CD4-positive, alpha-beta T cell treated with Interleukin-15 for 1 hour (primary cell): Measurements from ENCODE around the gene MMS19.

ENCODE experiments used
- DNase-seq: peaks from one replicate; pipeline ENCODE4 v3.0.0-alpha.2; 2020

The MMS19 gene

DNA sequence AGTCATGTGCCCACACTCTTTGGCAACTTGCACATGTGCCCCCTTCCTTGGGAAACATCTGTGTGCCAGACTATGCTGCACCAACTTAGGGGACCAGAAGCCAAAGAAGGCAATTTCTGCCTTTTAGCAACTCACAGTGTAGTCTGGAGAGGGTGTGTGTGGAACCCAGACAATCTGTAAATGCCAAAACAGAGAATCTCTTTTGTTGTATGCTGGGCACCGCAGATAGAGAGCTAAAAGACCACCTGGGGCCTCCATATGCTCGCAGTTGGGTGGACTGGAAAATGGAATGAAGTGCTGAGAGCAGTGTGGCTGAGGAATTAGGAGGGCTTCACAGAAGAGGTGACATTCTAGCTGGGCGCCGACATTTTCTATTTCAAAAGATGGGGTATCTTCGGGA is 26.9 kb upstream of the MMS19 start:
- no peak for DNase-seq

DNA sequence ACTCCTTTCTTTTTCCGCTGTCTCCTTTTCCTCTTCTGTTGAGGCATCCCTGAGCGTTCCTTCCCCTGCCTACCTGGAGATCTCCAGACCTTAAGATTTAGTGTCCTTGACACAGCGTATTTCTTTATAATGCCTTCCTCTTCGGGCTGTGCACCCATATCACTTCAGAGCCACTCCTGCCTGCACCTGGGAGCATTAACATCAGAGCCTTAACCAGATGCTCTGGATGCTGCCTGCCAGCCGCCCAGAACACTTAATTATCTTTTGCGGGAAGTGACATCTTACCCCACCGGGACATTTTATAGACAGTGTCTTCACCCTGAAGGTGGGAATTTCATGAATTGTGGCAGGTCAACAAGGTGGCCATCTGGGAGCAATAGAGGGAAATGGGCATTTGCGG is 24.7 kb upstream of the MMS19 start:
- no peak for DNase-seq

DNA sequence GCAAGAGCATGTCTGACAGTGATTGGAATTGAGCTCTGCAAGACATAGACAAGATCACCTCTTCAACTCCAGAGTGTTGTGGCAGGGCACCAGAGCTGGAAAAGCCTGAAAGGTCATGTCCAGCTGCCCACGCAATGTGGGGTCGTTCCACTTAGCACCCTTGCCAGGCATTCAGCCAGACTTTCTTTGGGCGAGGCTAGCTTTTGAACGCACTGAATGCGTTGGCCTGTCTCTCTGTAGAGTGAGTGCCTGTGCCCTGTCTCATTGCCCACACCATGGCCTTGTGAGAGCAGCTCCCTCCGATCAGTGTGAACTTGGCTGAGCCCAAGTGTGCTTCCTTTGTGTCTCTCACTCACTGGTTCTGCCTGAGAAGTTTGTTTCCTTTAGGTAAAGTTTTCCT is 23.8 kb upstream of the MMS19 start:
- DNase-seq, result no peak

DNA sequence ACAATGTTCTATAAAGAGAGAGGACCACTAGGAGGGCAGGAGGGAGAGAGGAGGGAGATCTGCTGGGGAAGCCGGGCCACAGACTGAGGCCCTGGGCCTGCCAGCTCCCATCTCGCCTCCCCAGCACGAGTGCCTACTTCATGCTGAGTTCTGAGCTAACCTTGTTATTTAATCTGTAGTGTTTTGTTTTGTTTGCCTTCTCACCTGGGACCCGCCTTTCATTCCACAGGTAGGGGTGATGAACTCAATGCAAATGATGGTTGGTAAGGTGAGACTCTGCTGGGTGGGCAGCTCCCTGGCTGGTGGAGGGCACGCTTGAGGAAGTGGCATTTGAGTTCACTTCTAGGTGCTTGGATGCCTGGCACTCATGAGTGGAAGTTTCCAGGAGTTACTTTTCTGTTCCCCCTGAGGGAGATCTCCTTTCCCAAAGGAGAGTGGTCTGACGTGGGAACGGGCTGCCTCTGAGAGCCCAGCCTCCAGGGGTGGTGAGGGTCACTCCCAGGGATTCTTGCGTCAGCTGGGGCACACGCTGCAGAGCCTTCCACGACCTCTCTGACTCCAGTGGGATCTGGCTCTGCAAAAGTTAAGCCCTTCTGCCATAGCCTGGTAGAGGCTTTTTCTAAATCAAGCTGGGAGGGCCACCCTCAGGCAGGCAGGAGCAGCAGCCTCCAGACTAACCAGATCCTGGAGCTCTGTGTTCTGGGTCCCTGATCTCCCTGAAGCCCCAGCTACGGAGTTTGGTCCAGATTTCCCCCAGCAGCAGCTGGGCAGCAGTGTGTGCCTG is 22.9 kb upstream of the MMS19 start:
- no peak for DNase-seq

DNA sequence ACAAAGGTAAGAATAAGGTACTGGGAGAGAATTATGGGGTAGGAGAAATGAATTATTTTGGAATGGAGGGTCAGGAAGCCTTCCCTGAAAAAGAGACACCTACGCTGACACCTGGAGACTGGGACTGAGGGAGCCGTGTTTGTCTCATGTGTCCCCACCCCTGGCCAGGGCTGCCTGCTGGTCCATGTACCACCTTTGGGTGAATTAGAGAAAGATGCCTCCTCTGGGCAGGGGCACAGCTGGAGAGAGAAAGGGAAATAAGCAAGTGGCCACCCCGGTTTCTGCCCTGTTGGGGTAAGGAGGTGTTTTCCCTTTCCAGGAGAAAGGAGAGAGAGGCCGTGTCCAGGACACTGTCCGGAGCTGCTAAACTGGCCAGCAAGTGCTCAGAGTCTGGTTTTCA is 22.3 kb upstream of the MMS19 start:
- DNase-seq, result no peak

DNA sequence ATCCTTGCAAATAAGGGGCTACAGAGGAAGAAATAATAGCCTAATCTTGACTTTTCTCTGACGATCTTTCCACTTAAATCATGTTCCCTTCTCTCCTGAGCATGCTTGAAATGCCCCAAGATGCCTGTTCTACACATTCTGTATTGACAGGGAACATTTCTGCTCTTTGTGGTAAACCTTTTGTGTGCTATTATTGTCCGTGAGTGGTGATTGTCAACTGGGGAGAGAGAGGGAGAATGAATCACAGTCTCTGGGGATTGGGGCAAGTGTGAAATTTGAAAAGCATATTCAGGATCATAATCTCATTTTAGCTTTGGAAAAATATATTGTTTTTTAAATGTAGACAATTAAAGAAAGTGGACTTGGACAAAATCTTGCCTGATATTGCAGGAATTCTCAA is 21.1 kb upstream of the MMS19 start:
- no peak for DNase-seq

DNA sequence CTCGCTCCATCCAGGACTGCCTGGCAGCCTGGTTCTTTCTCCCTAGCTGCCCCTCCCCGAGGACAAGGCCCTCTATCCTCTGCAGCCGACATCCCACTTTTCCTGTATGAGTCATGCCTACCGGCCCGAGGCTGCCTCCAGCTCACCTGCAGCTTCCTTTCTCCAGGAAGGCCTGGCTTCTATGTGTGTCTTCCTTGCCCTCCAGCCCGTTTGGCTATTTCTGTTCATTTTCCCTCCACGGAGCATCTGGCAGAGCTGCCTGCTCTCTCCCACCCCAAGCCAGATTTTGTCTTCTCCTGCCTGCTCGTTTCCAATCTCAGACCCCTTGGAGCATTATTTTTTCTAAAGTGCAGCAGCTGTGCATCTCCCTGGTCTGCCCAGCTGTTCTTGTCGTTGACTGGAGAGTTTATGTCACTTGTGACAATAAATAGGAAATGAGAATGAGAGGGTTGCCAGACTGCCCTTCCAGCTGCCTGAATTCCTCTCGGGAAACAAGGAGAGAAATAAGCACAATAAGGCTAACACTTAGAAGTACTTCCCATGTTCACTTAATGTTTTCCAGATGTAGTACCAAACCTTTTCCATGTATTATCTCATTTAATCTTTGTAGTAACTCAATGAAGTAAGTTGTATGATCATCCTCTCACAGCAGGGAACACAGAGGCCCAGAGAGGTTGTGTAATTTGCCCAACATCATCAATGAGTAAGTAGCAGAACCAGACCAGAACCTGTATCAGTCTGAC is 20.2 kb upstream of the MMS19 start:
- DNase-seq, result no peak

DNA sequence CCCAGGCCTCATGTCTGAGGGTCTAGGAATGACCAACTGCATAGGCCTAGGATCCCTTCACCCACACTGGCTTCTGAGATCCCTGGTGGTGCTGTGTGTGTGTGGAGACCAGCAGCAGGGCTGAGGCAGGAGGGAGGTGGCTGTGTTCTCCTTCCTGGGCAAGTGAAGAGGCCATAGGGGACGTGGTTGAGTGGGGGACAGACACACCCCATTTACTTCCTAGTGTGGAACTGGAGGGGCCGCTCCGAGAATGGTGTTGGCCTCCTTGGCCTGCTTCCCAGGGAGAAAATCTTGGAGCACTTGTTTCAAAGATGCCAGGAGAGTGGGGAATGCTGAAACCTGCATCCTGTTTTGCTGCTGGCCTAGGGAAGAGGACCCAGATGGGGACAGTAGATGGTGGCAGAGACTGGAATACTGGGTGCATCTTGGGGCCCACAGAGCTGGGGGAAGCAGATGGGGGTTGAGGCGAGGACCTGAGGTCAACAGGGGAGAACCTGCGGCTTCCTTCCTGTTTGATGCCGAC is 19.6 kb upstream of the MMS19 start:
- DNase-seq, result no peak

DNA sequence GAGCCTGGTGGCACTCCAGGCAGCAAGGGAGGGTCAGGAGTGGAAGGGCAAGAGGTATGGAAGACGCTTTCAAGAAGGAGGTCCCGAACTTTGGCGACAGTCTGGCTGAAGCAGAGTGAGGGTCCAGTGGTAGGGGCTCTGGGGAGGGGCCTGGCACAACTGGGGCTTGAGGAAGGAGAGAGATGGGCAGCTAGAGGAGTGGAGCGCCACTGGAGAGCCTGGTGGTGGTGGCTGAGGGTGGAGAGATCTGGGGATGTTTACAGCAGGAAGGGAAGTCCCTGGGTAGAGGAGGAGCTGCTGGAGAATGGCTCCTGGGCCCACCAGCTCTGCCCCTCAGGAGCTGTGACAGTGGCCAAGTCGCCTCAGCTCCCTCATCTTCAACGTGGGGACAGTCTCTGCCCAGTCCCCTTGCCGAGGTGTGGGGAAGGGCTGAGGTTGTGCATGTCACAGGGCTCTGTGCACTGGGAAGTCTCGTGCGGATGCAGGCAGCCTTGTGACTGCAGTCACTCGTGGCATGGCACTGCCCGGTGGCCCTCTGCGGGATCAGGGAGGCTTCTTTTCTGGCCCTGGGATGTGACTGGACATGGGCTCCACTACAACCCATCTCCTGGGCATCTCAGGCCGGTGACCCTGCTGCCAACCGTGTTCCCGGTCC is 19.0 kb upstream of the MMS19 start:
- no peak for DNase-seq

DNA sequence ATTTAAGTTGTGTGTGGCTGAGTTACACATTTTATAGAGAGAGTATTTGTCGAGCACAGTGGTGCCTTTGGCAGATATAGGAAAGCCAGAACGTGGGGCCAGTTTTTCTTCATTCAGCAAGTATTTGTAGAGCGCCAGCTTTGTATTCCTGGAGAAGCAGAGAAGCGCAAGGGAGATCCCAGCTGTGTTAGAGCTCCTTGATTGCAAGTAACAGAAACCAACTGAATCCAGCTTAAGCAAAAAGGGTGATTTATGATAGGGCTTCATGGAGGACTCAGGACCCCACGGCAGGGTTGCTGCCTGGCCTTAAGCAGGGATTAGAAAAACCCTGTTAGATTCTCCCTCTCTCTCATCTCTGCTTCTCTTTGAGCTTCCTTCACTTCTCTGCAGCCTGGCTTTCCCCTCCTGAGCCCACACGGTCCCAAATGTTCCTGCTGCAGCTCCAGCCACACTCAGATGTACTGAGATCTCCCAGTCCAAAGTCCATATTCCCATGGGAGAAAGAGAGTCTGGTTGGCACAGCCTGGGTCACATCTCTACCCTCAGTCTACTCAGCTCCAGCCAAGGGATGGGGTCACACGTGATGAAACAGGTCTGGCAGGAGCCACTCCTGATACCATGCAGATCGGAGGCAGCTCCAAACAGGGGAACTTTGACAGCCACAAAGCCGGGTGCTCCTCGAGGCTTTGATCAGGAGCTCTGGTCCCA is 17.2 kb upstream of the MMS19 start:
- DNase-seq, result no peak

DNA sequence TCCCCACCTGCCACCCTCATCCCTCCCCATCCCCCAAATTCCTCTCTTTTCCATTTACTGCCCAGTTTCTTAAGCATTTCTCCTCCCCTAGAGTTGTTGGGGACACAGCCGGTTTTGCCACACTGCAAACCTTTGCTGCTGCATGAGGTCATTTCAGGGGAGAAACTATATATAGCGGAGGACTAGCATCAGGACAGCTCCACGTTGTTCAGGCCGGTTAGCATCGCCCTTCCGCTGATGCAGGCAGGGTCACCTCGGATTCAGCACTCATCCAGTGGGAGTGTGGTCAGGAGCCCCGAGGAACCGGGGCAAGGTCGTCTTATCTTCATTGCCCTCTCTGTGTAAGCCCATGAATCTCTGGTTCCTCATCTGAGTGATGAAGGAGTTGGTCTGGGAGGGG is 16.1 kb upstream of the MMS19 start:
- DNase-seq, result no peak

DNA sequence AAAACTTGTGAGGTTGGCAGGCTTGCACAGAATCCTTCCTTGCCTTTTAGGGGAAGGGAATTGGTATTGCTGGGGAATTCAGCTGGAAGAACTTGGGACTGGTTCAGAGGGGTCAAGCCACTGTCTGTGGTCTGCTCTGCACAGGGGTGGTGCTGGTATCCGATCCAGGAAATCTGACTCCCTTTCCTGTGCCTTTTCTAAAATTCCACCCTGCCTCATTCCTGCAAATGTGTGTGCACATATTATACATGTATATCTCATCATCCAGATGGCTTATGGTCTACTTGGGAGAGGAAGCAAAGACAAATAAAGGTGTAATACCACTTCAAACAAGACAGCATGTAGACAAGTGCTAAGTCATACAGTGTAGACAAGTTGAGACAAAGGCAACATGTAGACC is 14.8 kb upstream of the MMS19 start:
- DNase-seq, result no peak

DNA sequence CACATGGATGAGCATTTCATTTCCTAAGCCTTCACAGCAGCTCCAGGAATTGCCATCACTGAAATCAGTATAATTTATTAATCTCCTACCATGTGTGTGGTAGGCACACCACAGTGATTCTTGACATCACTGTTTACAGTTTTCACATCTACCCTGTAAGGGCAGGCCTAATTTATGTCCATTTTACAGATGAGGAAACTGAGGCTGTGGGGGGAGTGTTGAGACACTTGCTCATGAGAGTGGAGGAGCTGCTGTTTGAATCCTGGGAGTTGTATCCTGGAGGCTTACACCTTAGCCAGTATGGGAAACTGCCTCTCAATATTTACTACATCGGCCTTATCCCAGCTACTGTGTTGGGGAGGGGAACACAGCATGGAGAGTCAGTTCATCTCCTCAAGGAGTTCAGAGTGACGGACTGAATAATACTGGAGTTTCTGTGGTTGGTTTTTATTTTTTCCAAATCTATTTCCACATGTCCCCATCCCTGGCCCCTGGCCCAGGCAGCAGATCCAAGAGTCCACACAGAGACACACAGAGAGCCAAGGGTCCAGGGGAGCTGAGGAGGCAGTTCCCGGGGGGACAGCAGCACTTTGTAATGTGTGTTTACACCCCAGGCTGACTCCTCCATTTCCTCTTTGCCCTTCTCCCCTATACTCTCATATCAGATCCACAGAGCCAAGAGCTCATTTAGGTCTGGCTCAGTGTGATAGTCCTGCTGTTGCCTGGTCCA is 13.7 kb upstream of the MMS19 start:
- DNase-seq, result no peak

DNA sequence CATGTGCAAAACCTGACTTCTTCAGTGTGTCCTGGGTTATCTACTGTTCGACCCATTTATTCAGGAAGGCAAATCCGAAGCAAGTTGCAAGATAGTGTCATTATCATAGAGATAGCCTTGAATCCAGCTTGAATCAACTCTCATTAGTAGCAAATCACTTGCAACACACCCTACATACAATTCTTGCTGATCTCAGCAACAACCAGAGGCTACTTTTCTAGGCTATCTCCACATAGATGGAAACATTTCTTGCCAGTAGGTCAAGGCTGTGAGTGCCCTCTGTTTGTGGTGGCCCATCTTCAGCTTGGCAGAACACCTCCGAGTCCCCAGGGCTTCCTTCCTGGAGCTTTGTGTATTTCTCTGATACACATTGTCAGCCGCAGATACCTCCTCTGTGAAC is 12.5 kb upstream of the MMS19 start:
- DNase-seq, result no peak

DNA sequence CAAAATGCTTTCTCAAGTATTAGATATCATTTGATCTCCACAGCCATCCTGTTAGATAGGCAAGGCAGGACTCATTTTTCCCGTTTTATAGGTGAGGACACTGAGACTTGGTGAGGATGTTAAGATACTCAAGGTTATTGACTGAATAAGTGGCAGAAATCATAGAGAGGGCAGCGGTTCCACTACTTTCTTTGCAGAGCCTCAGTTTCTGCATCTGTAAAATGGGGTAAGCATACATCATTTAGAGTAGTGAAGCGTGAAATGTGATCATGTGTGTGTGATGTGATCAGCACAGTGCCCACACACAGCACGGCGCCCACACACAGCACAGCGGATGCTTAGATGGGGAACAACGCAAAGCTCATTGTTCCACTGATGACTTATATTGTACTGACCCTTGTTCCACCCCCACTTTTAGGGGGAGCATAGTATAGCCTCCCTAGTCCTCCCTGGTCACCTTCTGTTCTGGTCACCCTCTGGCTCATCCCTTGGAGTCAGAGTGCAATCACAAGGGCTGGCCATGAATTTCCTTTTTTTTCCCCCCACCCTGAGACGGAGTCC is 11.0 kb upstream of the MMS19 start:
- no peak for DNase-seq

DNA sequence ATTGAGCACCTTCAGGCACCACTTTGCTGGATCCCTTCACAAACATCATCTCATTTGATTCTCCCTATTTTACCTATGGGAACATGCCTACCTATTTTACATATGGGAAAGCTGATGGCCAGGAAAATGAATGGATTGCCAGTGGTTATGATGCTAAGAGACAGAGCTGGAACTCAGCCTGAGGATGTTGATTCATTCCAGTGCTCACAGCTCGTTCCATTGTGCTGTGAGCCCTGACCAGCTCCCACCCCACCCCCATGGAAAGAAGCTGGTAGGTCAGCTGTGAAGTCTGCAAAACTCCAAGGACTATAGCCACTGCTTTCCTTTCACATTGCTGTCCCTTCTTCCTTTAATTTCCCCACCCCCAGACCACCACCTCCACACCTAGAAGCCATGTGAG is 10.1 kb upstream of the MMS19 start:
- DNase-seq, result no peak

DNA sequence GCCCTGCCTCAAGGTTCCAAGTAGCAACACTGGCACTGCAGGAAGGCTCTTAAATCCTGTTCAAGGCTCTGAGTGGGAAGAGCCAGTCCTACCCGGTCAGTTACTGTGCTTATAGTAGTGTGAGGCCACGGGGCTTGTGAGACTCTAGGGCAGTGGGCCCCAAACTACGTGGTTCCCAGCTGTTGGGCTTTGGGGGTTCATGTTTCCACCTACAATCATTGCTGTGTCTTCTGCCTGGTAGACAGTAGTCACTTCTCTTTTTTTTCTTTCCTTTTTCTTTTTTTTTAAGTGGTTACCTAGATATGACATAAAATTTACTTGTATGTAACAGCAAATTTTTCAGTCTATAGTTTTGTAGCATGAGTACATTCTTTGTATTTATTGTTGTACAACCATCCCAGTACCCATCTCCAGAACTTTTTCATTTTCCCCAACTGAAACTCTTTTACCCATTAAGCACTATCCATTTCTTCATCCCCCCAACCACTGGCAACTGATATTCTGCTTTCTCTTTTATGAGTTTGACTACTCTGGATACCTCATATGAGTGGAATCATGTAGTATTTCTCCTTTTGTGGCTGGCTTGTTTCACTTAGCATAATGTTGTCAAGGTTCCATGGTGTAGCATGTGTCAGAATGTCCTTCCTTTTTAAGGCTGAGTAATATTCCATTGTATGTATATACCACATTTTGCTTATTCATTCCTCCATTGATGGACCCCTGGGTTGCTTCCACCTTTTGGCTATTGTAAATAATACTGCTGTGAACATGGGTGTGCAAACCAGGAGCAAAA is 8.2 kb upstream of the MMS19 start:
- DNase-seq, result no peak

DNA sequence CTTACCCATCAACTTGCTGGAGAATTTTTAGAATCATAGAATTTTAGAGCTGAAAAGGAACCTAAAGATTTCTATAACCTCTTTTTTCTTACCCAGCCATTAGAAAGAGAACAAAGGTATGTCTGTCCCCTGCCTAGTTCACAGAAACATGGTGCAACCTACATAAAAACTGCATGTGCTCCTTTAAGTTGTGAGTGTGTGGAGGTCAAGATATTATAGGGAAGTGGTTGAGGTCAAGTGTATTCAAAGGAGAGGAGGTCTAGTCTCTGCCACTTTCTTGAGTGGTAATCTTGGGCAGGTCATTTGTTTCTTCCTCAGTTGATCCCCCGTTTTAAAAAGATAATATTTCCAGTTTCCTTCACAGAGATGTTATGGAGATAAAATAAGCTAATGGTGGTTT is 6.9 kb upstream of the MMS19 start:
- no peak for DNase-seq

DNA sequence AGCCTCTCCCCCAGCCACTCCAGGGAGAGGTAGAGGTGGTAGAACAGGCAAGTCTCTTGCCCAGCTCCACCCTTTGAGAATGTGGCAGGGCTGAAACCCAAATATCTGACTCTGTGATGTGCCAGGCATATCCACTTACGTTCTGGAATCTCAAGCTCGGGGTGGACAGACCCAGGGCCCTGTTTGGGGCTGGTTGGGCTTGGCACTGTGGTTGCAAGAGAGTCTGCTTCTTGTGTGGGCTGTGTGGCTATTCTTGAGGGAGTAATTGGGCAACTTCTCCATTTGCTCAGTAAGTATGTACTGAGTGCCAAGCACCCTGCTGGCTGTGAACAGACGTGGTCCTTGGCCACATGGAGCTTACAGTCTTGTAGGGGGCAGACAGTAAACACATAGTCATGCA is 5.2 kb upstream of the MMS19 start:
- DNase-seq, result no peak

DNA sequence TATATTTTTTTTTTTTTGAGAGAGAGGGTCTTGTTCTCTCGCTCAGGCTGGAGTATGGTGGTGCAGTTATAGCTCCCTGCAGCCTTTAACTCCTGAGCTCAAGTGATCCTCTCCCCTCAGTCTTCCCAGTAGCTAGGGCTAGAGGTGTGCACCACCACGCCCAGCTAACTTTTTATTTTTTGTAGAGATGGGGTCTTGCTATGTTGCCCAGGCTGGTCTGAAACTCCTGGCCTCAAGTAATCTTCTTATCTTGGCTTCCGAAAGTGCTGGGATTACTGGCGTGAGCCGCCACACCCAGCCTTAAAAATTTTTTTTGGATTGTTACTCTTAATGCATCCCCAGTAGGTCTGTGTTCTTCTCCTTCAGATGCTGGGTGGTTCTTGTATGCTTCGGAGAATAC is 4.7 kb upstream of the MMS19 start:
- DNase-seq, result no peak

DNA sequence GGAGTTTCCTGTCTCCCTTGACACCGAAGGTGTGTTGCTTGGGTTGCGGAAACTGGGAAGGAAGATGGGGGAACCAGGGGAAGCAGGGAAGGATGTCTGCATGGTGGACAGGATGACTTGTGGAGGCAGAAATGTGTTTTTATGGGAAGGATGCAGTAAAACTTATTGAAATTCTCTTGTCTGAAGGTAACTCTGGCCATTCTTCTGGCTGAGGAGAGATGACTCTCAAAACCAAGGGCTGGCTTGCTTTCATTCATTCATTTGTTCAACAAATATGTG is 2.0 kb upstream of the MMS19 start:
- no peak for DNase-seq
